Measurements from ENCODE around the gene IQCC.
"Not testable (repeated sequence)": the region's sequence is repeated elsewhere in the genome, so short reads cannot be mapped to it uniquely, and the experiment has no call there.

IQCC gene

GRCh38 chr1:32205401-32206370, at the start of gene IQCC:
IQCC (plus strand) TSS chr1:32205671; CDS start chr1:32205682, 11 bp downstream.
- Mint-ChIP-seq H3K4me1 (ENCODE audit: low read depth) (peaks cover 30% of the 10 kb centered on the region), H3K27me3 (no peaks in the 10 kb centered on the region), H3K27ac (peak within 1 kb of the TSS; percentile 70), H3K9me3 (ENCODE audit: low read depth) (no peaks in the 10 kb centered on the region), H3K36me3 (no peaks in the 10 kb centered on the region), H3K4me3 (peak within 1 kb of the TSS; percentile 89)

- H3K4me1 Mint-ChIP-seq (ENCODE audit: low read depth): peaks cover 1% of the 10 kb centered on the region
- H3K36me3 Mint-ChIP-seq: peaks cover 17% of the 10 kb centered on the region
- H3K9me3 Mint-ChIP-seq (ENCODE audit: low read depth): no peaks in the 10 kb centered on the region
- H3K27ac Mint-ChIP-seq: no peak overlapping the region
- H3K27me3 Mint-ChIP-seq: no peaks in the 10 kb centered on the region
- no peak overlapping the region for H3K4me3 Mint-ChIP-seq
Measured at GRCh38 chr1:32159189-32159588, 46.3 kb upstream of the IQCC start.

- no peak overlapping the region for H3K4me3 Mint-ChIP-seq
- H3K27me3 Mint-ChIP-seq: no peaks in the 10 kb centered on the region
- H3K4me1 Mint-ChIP-seq (ENCODE audit: low read depth): no peaks in the 10 kb centered on the region
- no peak overlapping the region for H3K27ac Mint-ChIP-seq
- H3K9me3 Mint-ChIP-seq (ENCODE audit: low read depth): no peaks in the 10 kb centered on the region
- peaks cover 13% of the 10 kb centered on the region for H3K36me3 Mint-ChIP-seq
Measured at GRCh38 chr1:32163405-32163804, 42.1 kb upstream of the IQCC start.

- not testable (repeated sequence) for H3K27ac Mint-ChIP-seq; H3K9me3 Mint-ChIP-seq (ENCODE audit: low read depth); H3K4me1 Mint-ChIP-seq (ENCODE audit: low read depth); H3K27me3 Mint-ChIP-seq; H3K4me3 Mint-ChIP-seq
- peaks cover 10% of the 10 kb centered on the region for H3K36me3 Mint-ChIP-seq
Measured at GRCh38 chr1:32165633-32166032, 39.8 kb upstream of the IQCC start.

- Mint-ChIP-seq H3K27ac (no peak overlapping the region), H3K36me3 (peaks cover 2% of the 10 kb centered on the region), H3K9me3 (ENCODE audit: low read depth) (no peaks in the 10 kb centered on the region), H3K27me3 (no peaks in the 10 kb centered on the region), H3K4me3 (no peak overlapping the region), H3K4me1 (ENCODE audit: low read depth) (peaks cover 15% of the 10 kb centered on the region)
Measured at GRCh38 chr1:32170991-32171390, 34.5 kb upstream of the IQCC start.

- Mint-ChIP-seq H3K9me3 (ENCODE audit: low read depth) (no peaks in the 10 kb centered on the region), H3K27me3 (no peaks in the 10 kb centered on the region), H3K27ac (peak overlapping the region; percentile 41), H3K4me1 (ENCODE audit: low read depth) (peaks cover 15% of the 10 kb centered on the region), H3K4me3 (no peak overlapping the region), H3K36me3 (no peaks in the 10 kb centered on the region)
Measured at GRCh38 chr1:32172621-32173245, 32.7 kb upstream of the IQCC start.

GRCh38 chr1:32178380-32179192, 26.9 kb upstream of the IQCC start:
- Mint-ChIP-seq H3K9me3 (ENCODE audit: low read depth) (no peaks in the 10 kb centered on the region), H3K27ac (peak overlapping the region; percentile 96), H3K4me1 (ENCODE audit: low read depth) (peaks cover 35% of the 10 kb centered on the region), H3K4me3 (peak overlapping the region; percentile 89), H3K36me3 (peaks cover 6% of the 10 kb centered on the region), H3K27me3 (no peaks in the 10 kb centered on the region)

GRCh38 chr1:32179193-32179442, 26.4 kb upstream of the IQCC start:
- H3K36me3 Mint-ChIP-seq: peaks cover 9% of the 10 kb centered on the region
- peak overlapping the region; percentile 89 for H3K4me3 Mint-ChIP-seq

GRCh38 chr1:32179443-32180185, 25.9 kb upstream of the IQCC start, which contains the start of gene TXLNA:
TXLNA (plus strand) TSS chr1:32179675; CDS start chr1:32180346, 671 bp downstream.
- Mint-ChIP-seq H3K9me3 (ENCODE audit: low read depth) (no peaks in the 10 kb centered on the region), H3K36me3 (peaks cover 12% of the 10 kb centered on the region), H3K27ac (peak within 1 kb of the TSS; percentile 96), H3K4me1 (ENCODE audit: low read depth) (peaks cover 44% of the 10 kb centered on the region), H3K27me3 (no peaks in the 10 kb centered on the region), H3K4me3 (peak within 1 kb of the TSS; percentile 94)

More at GRCh38 chr1:32179193-32179442, 26.4 kb upstream of the IQCC start:
- peaks cover 39% of the 10 kb centered on the region for H3K4me1 Mint-ChIP-seq (ENCODE audit: low read depth)
- H3K27me3 Mint-ChIP-seq: no peaks in the 10 kb centered on the region
- peak overlapping the region; percentile 96 for H3K27ac Mint-ChIP-seq
- H3K9me3 Mint-ChIP-seq (ENCODE audit: low read depth): no peaks in the 10 kb centered on the region

- Mint-ChIP-seq H3K36me3 (peaks cover 17% of the 10 kb centered on the region), H3K4me1 (ENCODE audit: low read depth) (peaks cover 49% of the 10 kb centered on the region), H3K27me3 (no peaks in the 10 kb centered on the region), H3K4me3 (peak overlapping the region; percentile 94), H3K27ac (peak overlapping the region; percentile 96), H3K9me3 (ENCODE audit: low read depth) (no peaks in the 10 kb centered on the region)
Measured at GRCh38 chr1:32180186-32181060, 25.0 kb upstream of the IQCC start.

- Mint-ChIP-seq H3K4me3 (peak overlapping the region; percentile 94), H3K27me3 (no peaks in the 10 kb centered on the region), H3K4me1 (ENCODE audit: low read depth) (peaks cover 52% of the 10 kb centered on the region), H3K27ac (peak overlapping the region; percentile 96), H3K9me3 (ENCODE audit: low read depth) (no peaks in the 10 kb centered on the region), H3K36me3 (peaks cover 17% of the 10 kb centered on the region)
Measured at GRCh38 chr1:32181065-32181464, 24.4 kb upstream of the IQCC start.

GRCh38 chr1:32181563-32181962, 23.9 kb upstream of the IQCC start:
- Mint-ChIP-seq H3K27me3 (no peaks in the 10 kb centered on the region), H3K4me1 (ENCODE audit: low read depth) (peaks cover 57% of the 10 kb centered on the region), H3K27ac (peak overlapping the region; percentile 96), H3K36me3 (peaks cover 22% of the 10 kb centered on the region), H3K4me3 (peak overlapping the region; percentile 94), H3K9me3 (ENCODE audit: low read depth) (no peaks in the 10 kb centered on the region)

- Mint-ChIP-seq H3K4me3 (peak overlapping the region; percentile 94), H3K9me3 (ENCODE audit: low read depth) (no peaks in the 10 kb centered on the region), H3K27ac (no peak overlapping the region), H3K36me3 (peaks cover 22% of the 10 kb centered on the region), H3K4me1 (ENCODE audit: low read depth) (peaks cover 58% of the 10 kb centered on the region), H3K27me3 (no peaks in the 10 kb centered on the region)
Measured at GRCh38 chr1:32182060-32182459, 23.4 kb upstream of the IQCC start.
